NT2/D1 (cell line): Measurements from ENCODE around the gene ROCK2.

Source experiments
- DNase-seq: peaks from one replicate; pipeline ENCODE4 v3.0.0-alpha.2; 2011; ENCODE audit warnings: low read depth, low spot score
- H3K27me3 ChIP-seq: 2 replicates; pipeline ENCODE4 v1.6.0; 2011; ENCODE audit warnings: mild to moderate bottlenecking; ENCODE audit not compliant: insufficient read length, insufficient read depth
- H3K36me3 ChIP-seq: 2 replicates; pipeline ENCODE4 v1.6.1; 2011; ENCODE audit warnings: mild to moderate bottlenecking, low read length, mixed read lengths; ENCODE audit not compliant: insufficient read depth, insufficient read length
- H3K4me1 ChIP-seq: 2 replicates; pipeline ENCODE4 v1.5.1; 2011; ENCODE audit not compliant: insufficient read depth, insufficient read length
- H3K4me3 ChIP-seq: 2 replicates; pipeline ENCODE4 v1.5.1; 2011; ENCODE audit warnings: low read depth; ENCODE audit not compliant: insufficient read length
- H3K9ac ChIP-seq: 2 replicates; pipeline ENCODE4 v1.6.0; 2011; ENCODE audit warnings: low read depth; ENCODE audit not compliant: insufficient read length
- H3K9me3 ChIP-seq: 2 replicates; pipeline ENCODE4 v1.5.1; 2011; ENCODE audit warnings: mild to moderate bottlenecking, low read length; ENCODE audit not compliant: insufficient read depth
- SUZ12 ChIP-seq: IDR thresholded peaks from 2 replicates; pipeline ENCODE4 v1.6.1; 2011; ENCODE audit not compliant: insufficient read length, insufficient read depth; ENCODE audit errors: extremely low read depth
- YY1 ChIP-seq: IDR thresholded peaks from 2 replicates; pipeline ENCODE4 v1.6.1; 2011; ENCODE audit not compliant: insufficient read length, insufficient read depth
- ZNF274 ChIP-seq: IDR thresholded peaks from 2 replicates; pipeline ENCODE4 v1.6.1; 2011; ENCODE audit warnings: mild to moderate bottlenecking, low read depth, low read length

ROCK2 gene

DNA sequence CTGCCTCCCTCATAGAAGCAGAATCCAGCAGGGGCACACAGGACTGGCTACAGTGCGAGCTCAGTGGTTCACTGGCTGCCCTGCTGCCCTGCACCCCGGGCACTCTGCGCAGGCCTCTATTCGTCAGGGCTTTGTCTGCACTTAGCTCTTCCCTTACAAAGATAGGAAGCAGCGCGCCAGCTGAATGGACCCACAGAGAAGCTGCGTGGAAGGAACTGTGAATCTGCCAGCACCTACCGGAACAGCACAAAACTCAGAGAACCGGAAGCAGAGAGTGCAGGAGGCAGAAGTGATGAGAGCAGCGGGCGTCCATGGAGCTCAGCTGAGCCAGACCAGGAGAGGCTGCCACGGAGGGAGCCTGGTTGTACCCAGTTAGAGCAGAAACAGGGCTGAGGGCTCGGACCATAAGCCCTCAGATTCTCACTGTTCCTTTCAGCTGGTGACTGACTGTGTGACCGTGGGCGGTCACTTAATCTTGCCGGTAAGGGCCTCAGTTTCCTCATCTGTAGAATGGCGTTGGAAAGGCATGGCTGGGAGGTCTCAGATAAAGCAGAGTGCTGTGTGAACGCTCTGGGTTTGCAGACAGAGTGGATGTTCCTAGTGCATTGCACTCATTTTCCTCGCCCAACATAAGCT, 212.3 kb downstream of the ROCK2 start:
- Histone ChIP-seq H3K4me3 (no peak overlapping the region), H3K27me3 (no peaks in the 10 kb centered on the region), H3K36me3 (no peaks in the 10 kb centered on the region), H3K9ac (peak overlapping the region; percentile 36), H3K9me3 (no peaks in the 10 kb centered on the region), H3K4me1 (peaks cover 8% of the 10 kb centered on the region)
- no peak for DNase-seq
- no peak for TF ChIP-seq SUZ12
- TF ChIP-seq ZNF274 = no peak
- no peak for TF ChIP-seq YY1

DNA sequence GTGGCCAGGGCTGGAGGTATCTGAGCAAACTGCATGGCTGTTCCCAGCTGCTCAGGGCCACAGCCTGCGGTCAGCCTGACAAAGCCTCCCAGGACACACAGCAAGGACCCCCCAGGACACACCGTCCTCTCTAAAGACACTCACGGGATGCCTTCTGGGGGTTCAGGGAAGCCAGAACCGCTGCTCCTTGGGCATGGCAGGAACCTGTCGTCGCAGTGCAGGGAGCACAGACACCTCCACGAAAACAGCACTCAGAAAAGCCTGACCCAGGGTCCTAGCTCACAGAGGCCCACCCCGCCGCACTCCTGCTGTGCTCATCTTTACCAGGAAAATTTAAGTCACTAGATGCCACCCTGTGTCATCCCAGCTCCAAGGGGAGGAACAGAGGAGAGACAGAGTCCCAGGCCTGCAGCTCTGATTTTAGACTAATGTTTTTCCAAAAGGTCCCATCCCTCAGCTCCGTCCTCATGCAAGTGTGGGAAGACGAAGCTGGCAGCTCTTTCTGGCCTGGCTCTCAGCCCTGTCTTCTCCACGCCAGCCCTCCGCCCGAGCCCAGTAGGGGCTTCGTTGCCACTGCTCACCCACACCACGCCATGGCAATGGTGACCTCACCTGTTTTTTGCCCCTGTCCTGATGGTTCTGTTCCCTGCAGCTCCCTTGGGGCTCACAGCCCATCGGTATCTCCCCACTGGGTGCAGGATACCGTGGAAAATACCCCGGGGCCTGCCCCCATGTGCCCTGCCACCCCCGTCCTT, 213.1 kb downstream of the ROCK2 start:
- TF ChIP-seq ZNF274 (no peak), YY1 (no peak)
- no peak overlapping the region for H3K4me3 ChIP-seq
- H3K4me1 ChIP-seq = peaks cover 8% of the 10 kb centered on the region
- DNase-seq = no peak
- no peak overlapping the region for H3K9ac ChIP-seq
- no peaks in the 10 kb centered on the region for H3K27me3 ChIP-seq
- no peaks in the 10 kb centered on the region for H3K9me3 ChIP-seq
- H3K36me3 ChIP-seq = no peaks in the 10 kb centered on the region
